ENCODE data around the gene SPATA3.
"Not testable (repeated sequence)": the region's sequence is repeated elsewhere in the genome, so short reads cannot be mapped to it uniquely, and the experiment has no call there.

GRCh38 chr2:231025059-231025458 is 29.1 kb downstream of the SPATA3 start:
- TF ChIP-seq, protein P1, sequence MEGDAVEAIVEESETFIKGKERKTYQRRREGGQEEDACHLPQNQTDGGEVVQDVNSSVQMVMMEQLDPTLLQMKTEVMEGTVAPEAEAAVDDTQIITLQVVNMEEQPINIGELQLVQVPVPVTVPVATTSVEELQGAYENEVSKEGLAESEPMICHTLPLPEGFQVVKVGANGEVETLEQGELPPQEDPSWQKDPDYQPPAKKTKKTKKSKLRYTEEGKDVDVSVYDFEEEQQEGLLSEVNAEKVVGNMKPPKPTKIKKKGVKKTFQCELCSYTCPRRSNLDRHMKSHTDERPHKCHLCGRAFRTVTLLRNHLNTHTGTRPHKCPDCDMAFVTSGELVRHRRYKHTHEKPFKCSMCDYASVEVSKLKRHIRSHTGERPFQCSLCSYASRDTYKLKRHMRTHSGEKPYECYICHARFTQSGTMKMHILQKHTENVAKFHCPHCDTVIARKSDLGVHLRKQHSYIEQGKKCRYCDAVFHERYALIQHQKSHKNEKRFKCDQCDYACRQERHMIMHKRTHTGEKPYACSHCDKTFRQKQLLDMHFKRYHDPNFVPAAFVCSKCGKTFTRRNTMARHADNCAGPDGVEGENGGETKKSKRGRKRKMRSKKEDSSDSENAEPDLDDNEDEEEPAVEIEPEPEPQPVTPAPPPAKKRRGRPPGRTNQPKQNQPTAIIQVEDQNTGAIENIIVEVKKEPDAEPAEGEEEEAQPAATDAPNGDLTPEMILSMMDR (conservative IDR thresholded peaks at IDR 0.05 in 1 of 2, IDR thresholded peaks at IDR 0.05 in 1 of 2; ENCODE audit: low read depth in 1 of 2, low read length in 2 of 2), result not testable (repeated sequence)
- TF ChIP-seq EZH2 (IDR thresholded peaks at IDR 0.05; ENCODE audit: low read length, missing control alignments), result not testable (repeated sequence)
